HK-2 (cell line): Measurements from ENCODE around the gene BCL2L2.

Experiments
- DNase-seq: peaks from one replicate; pipeline ENCODE4 v3.0.0-alpha.2; 2018; ENCODE audit not compliant: unreplicated experiment

Gene BCL2L2

GRCh38 chr14:23355871-23356435 lies 49.3 kb downstream of the BCL2L2 start:
- no peak for DNase-seq

- DNase-seq = no peak
Observed at GRCh38 chr14:23356662-23357061, 50.0 kb downstream of the BCL2L2 start.

- DNase-seq = no peak
Observed at GRCh38 chr14:23357261-23357660, 50.6 kb downstream of the BCL2L2 start.

GRCh38 chr14:23358042-23358441 lies 51.4 kb downstream of the BCL2L2 start:
- DNase-seq = no peak

GRCh38 chr14:23358553-23359166 lies 52.0 kb downstream of the BCL2L2 start:
- no peak for DNase-seq

- DNase-seq = no peak
Observed at GRCh38 chr14:23359167-23359626, 52.6 kb downstream of the BCL2L2 start.

GRCh38 chr14:23359722-23360447 lies 53.3 kb downstream of the BCL2L2 start:
- DNase-seq = no peak

- no peak for DNase-seq
Observed at GRCh38 chr14:23360496-23360895, 53.9 kb downstream of the BCL2L2 start.

GRCh38 chr14:23361320-23361719 lies 54.7 kb downstream of the BCL2L2 start:
- DNase-seq = no peak
